Lung (tissue), 12 donors: ENCODE measurements around the gene TP63. TPM values are rescaled to one million over a fixed set of nuclear protein-coding genes. Genes with fewer than 3 reads are reported as not detected.

ENCODE experiments used
- ATAC-seq: fragments of 200-7000 bp; cut with Tn5 transposase; one replicate; pipeline ENCODE4 v1.9.1; 2020; ENCODE audit warnings: moderate number of reproducible peaks; ENCODE audit not compliant: insufficient read depth, low FRiP score
- DNase-seq, 3 donors: peaks; one replicate each; pipeline ENCODE4 v3.0.0-alpha.2; 2013 to 2017
- H3K27ac ChIP-seq, 2 donors: one replicate each; pipeline ENCODE4 v1.5.1; 2013; ENCODE audit warnings: mild to moderate bottlenecking in 2 of 2, moderate library complexity in 2 of 2, control low read depth in 1 of 2, inconsistent platforms in 1 of 2, low read depth in 1 of 2, low read length in 1 of 2
- H3K27me3 ChIP-seq, 3 donors: one replicate each; pipeline ENCODE4 v1.5.1; 2013; ENCODE audit warnings: low read length in 2 of 3; ENCODE audit not compliant: control insufficient read depth in 3 of 3, insufficient read depth in 3 of 3
- H3K36me3 ChIP-seq, 4 donors: one replicate each; pipeline ENCODE4 v1.5.1; 2013; ENCODE audit warnings: low read length in 4 of 4, mild to moderate bottlenecking in 1 of 4, moderate library complexity in 1 of 4; ENCODE audit not compliant: control insufficient read depth in 4 of 4, insufficient read depth in 4 of 4
- H3K4me1 ChIP-seq, 5 donors: one replicate each; pipeline ENCODE4 v1.5.1; 2013; ENCODE audit warnings: low read length in 5 of 5, mild to moderate bottlenecking in 2 of 5, moderate library complexity in 1 of 5; ENCODE audit not compliant: control insufficient read depth in 5 of 5, insufficient read depth in 5 of 5
- H3K4me3 ChIP-seq: one replicate; pipeline ENCODE4 v1.5.1; 2013; ENCODE audit warnings: mild to moderate bottlenecking, control low read depth, moderate library complexity
- H3K9ac ChIP-seq, 2 donors: one replicate each; pipeline ENCODE4 v1.5.1; 2013; ENCODE audit warnings: low read length in 2 of 2, control low read depth in 1 of 2; ENCODE audit not compliant: insufficient read depth in 1 of 2
- H3K9me3 ChIP-seq, 4 donors: one replicate each; pipeline ENCODE4 v1.5.1; 2013; ENCODE audit warnings: low read length in 3 of 4, mild to moderate bottlenecking in 1 of 4, moderate library complexity in 1 of 4; ENCODE audit not compliant: control insufficient read depth in 4 of 4, insufficient read depth in 3 of 4
- CTCF ChIP-seq: IDR thresholded peaks from 2 replicates; pipeline ENCODE4 v1.5.1; 2012; ENCODE audit warnings: mild to moderate bottlenecking; ENCODE audit errors: control extremely low read depth, extremely low read depth
- WGBS, 2 donors: extraction: QIAGEN DNeasy Blood & Tissue Kit; methylation state at CpG; one replicate each; pipeline ENCODE4 v1.1.7; 2013; 5-methylcytosine and 5-hydroxymethylcytosine counted together
- polyA plus RNA-seq, 2 donors: library from polyadenylated mRNA; stranded (reverse); fragments of 200-250 nt; gene quantifications; one replicate each; pipeline ENCODE4 v1.2.1, GENCODE V29; 2013
- total RNA-seq, 2 donors: library from RNA; depleted of rRNA in 1 of 2; stranded (reverse); fragments of >200 nt in 1 of 2; gene quantifications; one replicate each; pipeline ENCODE4 v1.2.1, GENCODE V29; 2014 to 2021
- donor health status: control.
- donor health status: control.
- donor health status: Bipolar disorder and iron deficiency.
- donor health status: healthy.
- donor health status: DM: yes; HTN: yes; CAD: no.

TP63 gene
- total and polyA plus RNA-seq, 4 donors: 1.1 to 12.3 (median 2.7) TPM

GRCh38 chr3:189776149-189776824 is 145.1 kb downstream of the TP63 start:
- H3K9me3 ChIP-seq: no peaks in the 10 kb centered on the region
- H3K27ac ChIP-seq: no peak overlapping the region
- WGBS, 2 donors: 13 to 40% methylated on average over 6 of the region's 6 CpGs
- H3K4me1 ChIP-seq: peaks cover 0 to 7% (median 0%) of the 10 kb centered on the region in 5 donors
- H3K9ac ChIP-seq: no peak overlapping the region
- no peak overlapping the region for H3K4me3 ChIP-seq
- no peaks in the 10 kb centered on the region for H3K27me3 ChIP-seq
- TF ChIP-seq CTCF: no peak
- DNase-seq: no peak
- ATAC-seq: no peak
- H3K36me3 ChIP-seq: no peaks in the 10 kb centered on the region

GRCh38 chr3:189778340-189778950 is 147.3 kb downstream of the TP63 start:
- no peak overlapping the region for H3K4me3 ChIP-seq
- H3K9me3 ChIP-seq: no peaks in the 10 kb centered on the region
- no peak for DNase-seq
- H3K27me3 ChIP-seq: no peaks in the 10 kb centered on the region
- H3K9ac ChIP-seq: no peak overlapping the region
- H3K36me3 ChIP-seq: no peaks in the 10 kb centered on the region
- H3K27ac ChIP-seq: no peak overlapping the region
- H3K4me1 ChIP-seq: no peaks in the 10 kb centered on the region
- no peak for ATAC-seq
- no peak for TF ChIP-seq CTCF
- WGBS, 2 donors: 83% methylated on average over 5 of the region's 5 CpGs

GRCh38 chr3:189779166-189779565 is 148.0 kb downstream of the TP63 start:
- H3K27ac ChIP-seq: no peak overlapping the region
- DNase-seq (no peak), ATAC-seq (no peak)
- WGBS, 2 donors: 86% methylated on average over 3 of the region's 3 CpGs
- no peak overlapping the region for H3K4me3 ChIP-seq
- no peak overlapping the region for H3K9ac ChIP-seq
- H3K27me3 ChIP-seq: no peaks in the 10 kb centered on the region
- H3K36me3 ChIP-seq: no peaks in the 10 kb centered on the region
- H3K4me1 ChIP-seq: no peaks in the 10 kb centered on the region
- H3K9me3 ChIP-seq: no peaks in the 10 kb centered on the region
- TF ChIP-seq CTCF: no peak
